Thoracic aorta endothelial cell (primary cell): Measurements from ENCODE around the gene SLC6A2. TPM values are rescaled to one million over a fixed set of nuclear protein-coding genes. Genes with fewer than 3 reads are reported as not detected.

Source experiments
- total RNA-seq: library from RNA; depleted of rRNA; stranded (reverse); fragments of >200 nt; gene quantifications from 2 replicates; pipeline ENCODE4 v1.2.3, GENCODE V29; 2012

Gene SLC6A2
- not detected in 2 replicates for total RNA-seq

DNA sequence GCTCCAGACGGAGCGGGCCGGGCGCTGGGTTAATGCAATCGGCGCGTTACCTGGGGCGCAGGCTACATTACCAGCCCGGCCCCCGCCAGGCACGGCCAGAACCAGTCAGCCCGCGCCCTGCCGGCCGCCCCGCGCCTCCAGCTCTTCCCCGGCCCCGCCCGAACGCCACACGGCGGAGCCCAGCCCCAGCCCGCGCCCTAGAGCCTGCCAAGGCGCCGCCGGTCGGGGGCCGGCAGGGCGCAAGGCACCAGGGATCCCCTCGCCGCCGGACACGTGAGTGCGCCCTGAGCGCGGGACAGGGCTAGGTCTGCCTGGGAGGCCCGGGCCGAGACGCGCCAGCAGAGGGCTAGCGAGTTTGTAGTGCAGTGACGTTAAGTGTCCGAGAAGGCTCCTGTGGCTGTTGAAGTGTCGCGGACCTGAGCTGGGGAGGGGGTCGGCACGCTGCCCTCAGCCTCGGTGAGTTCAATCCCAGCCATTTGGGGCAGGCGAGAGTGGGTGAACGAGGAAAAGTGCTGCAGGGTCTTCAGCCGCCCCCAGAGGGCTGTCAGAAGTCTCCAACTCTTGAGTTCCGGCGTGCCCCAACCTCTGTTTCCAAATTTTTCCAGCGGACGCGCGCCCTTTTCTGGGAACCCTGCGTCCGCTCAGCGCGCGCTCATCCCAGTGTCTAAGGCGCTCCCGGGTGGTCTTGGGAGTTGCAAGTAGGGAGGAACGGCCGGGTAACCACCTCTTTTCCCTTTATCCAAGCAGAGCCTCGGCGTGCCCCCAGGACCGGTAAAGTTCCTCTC is at the start of gene SLC6A2:
SLC6A2 (plus strand) TSS at position 92 of the 785 bp plus-strand sequence. CDS start 707 bp downstream, outside the sequence.

Other genes with a start within 250 kb of the SLC6A2 start
- gene MMP2, start 176.8 kb upstream of the SLC6A2 start, total RNA-seq, result 135 and 238 TPM in 2 replicates
- 77.0 and 80.3 TPM in 2 replicates for gene LPCAT2, start 146.9 kb upstream of the SLC6A2 start, total RNA-seq
- 2.2 and 3.3 TPM in 2 replicates for gene CAPNS2, start 89.3 kb upstream of the SLC6A2 start, total RNA-seq
- 0.14 TPM in 1 of 2 replicates, not detected in the other for gene CES1, start 177.1 kb downstream of the SLC6A2 start, total RNA-seq
- not detected in 2 replicates for gene CES5A, start 219.4 kb downstream of the SLC6A2 start, total RNA-seq